HEK293T (cell line): ENCODE measurements around the gene BHLHE41.

Experiments used
- ELF4 ChIP-seq: fragments of 450-650 bp; IDR thresholded peaks from 2 replicates; pipeline ENCODE4 v1.6.1; 2017; ENCODE audit warnings: antibody characterized with exemption
- FOXM1 ChIP-seq: fragments of 450-650 bp; IDR thresholded peaks from 2 replicates; pipeline ENCODE4 v1.6.1; 2017; ENCODE audit warnings: mild to moderate bottlenecking, borderline replicate concordance
- HDGF ChIP-seq: fragments of 450-650 bp; IDR thresholded peaks from 2 replicates; pipeline ENCODE4 v1.6.1; 2017; ENCODE audit warnings: antibody characterized with exemption, borderline replicate concordance
- LEF1 ChIP-seq: fragments of 450-650 bp; IDR thresholded peaks from 2 replicates; pipeline ENCODE4 v1.6.1; 2017; ENCODE audit warnings: mild to moderate bottlenecking, borderline replicate concordance
- NFRKB ChIP-seq: fragments of 450-650 bp; IDR thresholded peaks from 2 replicates; pipeline ENCODE4 v1.6.1; 2016; ENCODE audit warnings: mild to moderate bottlenecking, moderate library complexity

GRCh38 chr12:26095186-26095585 lies 29.7 kb downstream of the BHLHE41 start:
- TF ChIP-seq HDGF (no peak), LEF1 (no peak), NFRKB (no peak), ELF4 (no peak), FOXM1 (no peak)
